NAMALWA (cell line): ENCODE data around the gene DOK4.
"Not testable (repeated sequence)": the region's sequence is repeated elsewhere in the genome, so short reads cannot be mapped to it uniquely, and the experiment has no call there.

Experiments used
- DNase-seq: peaks from one replicate; pipeline ENCODE4 v3.0.0-alpha.2; 2015; ENCODE audit warnings: low spot score

Gene DOK4

GRCh38 chr16:57502048-57502775, 15.9 kb upstream of the DOK4 start:
- no peak for DNase-seq

- DNase-seq = no peak
Measured at GRCh38 chr16:57501492-57501891, 15.2 kb upstream of the DOK4 start.

- DNase-seq = no peak
Measured at GRCh38 chr16:57500578-57501111, 14.4 kb upstream of the DOK4 start.

GRCh38 chr16:57499941-57500340, 13.6 kb upstream of the DOK4 start:
- DNase-seq = not testable (repeated sequence)

GRCh38 chr16:57498031-57498430, 11.7 kb upstream of the DOK4 start:
- no peak for DNase-seq

- DNase-seq = no peak
Measured at GRCh38 chr16:57497121-57497520, 10.8 kb upstream of the DOK4 start.

GRCh38 chr16:57493767-57494166, 7.5 kb upstream of the DOK4 start:
- no peak for DNase-seq

- no peak for DNase-seq
Measured at GRCh38 chr16:57489229-57489628, 2.9 kb upstream of the DOK4 start.

GRCh38 chr16:57486858-57487834, 853 bp upstream of the DOK4 start:
- no peak for DNase-seq

- no peak for DNase-seq
Measured at GRCh38 chr16:57485091-57485915, 990 bp downstream of the DOK4 start.

- DNase-seq = no peak
Measured at GRCh38 chr16:57484515-57485005, 1.7 kb downstream of the DOK4 start.

GRCh38 chr16:57483725-57484514, 2.4 kb downstream of the DOK4 start:
- no peak for DNase-seq

- DNase-seq = no peak
Measured at GRCh38 chr16:57482845-57483545, 3.3 kb downstream of the DOK4 start.

- no peak for DNase-seq
Measured at GRCh38 chr16:57481421-57481820, 4.9 kb downstream of the DOK4 start.

- DNase-seq = no peak
Measured at GRCh38 chr16:57480754-57481230, 5.5 kb downstream of the DOK4 start.

- DNase-seq = no peak
Measured at GRCh38 chr16:57479976-57480753, 6.1 kb downstream of the DOK4 start.

GRCh38 chr16:57479205-57479975, 6.9 kb downstream of the DOK4 start:
- DNase-seq = no peak

- DNase-seq = no peak
Measured at GRCh38 chr16:57478396-57479204, 7.7 kb downstream of the DOK4 start.
